GM21381 (cell line): Measurements from ENCODE around the gene FLRT2.

Experiments used
- ATAC-seq: cut with Tn5 transposase; IDR thresholded peaks from one replicate; pipeline ENCODE4 v1.9.1; 2021; ENCODE audit warnings: mild to moderate bottlenecking, moderate library complexity; ENCODE audit not compliant: unreplicated experiment

FLRT2 gene

DNA sequence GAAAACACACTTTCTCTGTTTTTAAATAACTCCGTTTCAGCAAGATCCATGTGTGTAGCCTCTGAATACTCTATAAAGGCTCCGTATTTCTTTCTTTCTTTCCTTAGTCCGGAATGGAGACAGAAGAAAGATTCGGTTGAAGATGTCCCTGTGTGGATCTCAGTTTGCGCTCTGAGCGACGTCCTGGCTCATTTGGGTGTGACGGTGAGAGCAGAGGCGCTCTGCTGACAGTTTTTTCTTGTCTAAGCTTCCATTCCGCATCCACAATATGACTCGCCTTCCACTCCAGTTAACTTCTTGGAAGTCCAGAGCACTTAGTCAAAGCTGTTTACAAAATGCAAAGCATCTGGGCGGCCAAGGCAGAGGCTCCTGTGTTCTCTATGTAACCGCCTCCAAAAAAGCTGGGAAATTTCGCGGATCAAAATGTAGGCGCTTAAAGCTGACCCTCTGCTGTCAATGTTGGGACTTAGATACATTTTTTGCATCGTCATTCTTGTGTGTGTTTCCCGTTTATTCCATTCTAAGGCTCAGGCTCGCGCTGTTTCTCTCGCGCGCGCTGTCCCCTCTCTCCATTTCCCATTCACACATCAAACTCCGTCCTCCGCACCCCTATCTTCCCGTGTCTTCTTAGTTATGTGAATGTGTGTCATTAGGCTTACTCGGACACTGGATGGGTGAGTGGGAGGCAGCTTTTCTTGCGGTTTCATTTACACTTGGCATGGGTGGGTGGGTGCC, 880 bp upstream of the FLRT2 start:
- ATAC-seq = no peak

DNA sequence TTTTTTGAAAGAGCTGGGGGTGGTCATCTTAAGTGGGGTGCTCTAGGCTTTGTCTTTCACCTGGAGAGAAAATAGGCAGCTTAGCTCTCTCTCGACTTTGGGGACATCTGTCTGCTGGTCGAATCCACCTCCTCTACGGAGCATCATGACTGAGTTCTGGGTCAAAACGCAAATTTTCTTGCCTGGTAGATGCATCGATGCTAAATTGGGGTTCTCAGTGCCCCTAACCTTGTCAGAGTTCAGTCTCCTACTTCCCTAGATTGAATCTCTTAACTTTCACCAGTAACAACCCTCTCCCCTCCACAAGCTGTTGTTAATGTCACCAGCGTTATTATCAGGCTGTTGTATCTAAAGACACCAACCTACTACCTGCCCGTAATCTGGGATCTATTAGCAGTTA, 682 bp downstream of the FLRT2 start:
- ATAC-seq = no peak

DNA sequence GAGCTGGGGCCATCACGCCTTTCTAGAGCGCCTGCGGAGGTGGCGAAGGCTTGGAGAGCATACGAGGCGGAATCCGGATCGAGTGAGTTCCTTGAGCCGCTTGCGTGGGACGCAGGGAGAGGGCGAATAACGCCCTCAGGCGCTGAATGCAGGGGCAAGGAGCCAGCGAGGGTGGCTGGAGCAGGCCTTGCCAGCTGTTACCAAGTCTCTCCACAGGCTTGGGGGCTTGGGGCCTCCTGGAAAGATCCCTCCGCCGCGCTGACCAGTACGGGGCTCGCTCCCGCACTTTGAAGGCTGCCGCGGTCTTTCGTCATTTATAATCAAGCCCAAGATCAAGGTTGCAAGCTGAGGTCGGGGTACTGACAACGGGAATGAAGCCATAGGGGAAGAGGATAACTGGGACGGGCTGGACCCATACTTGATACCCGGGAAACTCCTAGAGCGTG, 1.2 kb downstream of the FLRT2 start:
- ATAC-seq = no peak

DNA sequence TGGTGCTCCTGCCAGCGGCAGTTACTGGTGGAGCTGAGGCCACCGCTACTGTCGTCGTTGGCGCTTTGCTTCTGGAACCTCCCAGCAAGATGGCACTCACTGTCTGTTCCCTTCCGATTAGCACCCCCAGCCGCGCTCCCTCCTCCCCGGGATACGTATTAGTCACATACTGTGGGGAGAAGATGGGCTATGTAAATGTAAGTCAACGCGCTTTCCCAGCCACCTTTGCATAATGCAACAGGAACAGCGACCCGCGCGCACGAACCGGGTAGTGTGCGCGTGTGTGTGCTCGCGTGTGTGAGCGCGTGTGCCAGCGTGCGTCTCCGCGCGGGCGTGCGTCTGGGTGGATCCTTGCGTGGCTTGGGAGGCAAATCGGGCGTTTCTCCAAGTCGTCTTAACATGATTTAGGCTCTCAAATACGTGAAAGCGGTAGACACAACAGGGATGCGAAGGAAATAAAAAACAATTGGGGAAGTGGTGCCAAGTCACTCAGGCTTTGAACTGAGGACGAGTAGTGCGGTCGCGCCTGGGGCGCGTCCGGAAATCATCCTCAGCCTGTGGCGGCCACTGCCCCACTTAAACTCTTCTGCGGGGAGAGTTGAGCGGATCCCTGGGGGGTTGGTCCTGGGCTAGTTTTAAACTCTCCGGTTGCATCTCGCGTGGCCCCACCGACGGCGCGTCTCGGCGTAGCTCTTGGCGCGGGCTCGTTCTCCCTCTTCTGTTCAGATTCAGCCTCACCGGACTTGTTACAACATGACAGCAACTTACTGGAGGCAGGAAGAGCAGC, 1.8 kb downstream of the FLRT2 start:
- ATAC-seq = no peak

DNA sequence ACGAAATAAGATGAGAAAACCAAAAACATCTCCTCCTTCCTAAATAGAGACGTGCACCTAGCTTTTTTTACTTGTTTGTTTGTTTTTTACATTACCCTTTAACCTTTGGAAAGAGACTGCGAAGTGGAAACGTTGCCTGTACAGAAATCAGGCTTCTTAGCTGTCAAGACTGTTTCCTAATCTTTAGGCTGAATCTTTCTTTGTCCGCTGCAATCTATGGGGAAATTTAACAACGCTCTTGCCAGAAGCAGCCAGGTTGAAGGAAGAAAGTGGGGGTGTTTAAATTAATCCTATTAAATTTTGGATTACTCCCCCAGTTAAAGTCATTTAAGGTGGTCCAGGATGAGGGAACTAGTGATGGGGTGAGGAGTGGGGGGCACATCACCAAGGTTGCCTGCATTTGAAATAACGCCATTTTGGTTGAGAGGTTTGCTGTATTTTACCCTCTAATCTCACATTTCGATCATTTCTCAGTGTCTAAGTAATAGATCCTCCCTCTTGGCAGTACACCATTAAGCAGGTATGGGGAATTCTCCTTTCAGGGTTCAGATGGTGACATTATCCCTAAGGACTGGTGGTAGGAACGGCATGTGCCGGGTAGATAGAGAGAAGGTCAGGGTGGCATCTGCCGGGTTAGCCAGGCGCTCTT, 2.6 kb downstream of the FLRT2 start:
- ATAC-seq = no peak

DNA sequence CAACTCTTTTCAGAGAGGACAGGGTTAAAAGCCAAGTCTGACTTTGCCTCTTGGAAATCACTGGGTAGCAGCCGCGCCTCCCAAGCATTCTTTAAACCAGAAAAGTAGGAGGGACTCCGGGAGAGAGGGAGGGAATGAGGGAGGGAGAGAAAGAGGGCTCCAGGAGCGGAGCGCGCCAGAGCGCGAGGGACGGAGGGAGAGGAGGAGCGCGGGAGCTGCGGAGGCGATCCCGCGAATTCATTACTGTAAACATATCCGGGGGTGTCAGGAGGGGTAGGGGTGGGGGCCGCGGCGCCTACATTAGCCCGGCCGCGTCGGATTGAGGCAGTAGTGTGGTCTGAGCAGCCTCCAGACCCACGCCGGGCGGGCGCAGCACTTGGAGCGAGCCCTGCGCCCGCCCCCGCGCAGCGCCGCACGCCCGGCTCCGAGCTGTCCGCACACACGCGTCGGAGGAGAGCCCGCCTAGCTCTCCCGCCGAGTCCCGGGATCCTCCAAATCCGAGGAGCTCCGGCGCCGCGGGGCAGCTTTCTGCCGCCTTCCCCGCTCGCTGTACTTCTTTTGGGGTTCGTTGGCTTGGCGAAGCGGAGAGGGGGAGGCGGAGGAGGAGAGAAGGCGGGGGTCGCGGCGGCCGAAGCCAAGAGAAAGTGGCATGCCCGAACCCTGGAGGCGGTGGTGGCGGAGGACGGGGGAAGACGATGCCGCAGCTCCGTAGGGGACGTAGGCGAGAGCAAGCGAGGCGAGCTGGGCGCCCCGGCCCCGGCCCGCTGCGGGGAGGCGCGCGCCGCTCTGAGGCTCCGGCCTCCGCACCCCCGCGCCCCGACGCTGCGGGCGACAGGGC, 3.3 kb downstream of the FLRT2 start:
- no peak for ATAC-seq

DNA sequence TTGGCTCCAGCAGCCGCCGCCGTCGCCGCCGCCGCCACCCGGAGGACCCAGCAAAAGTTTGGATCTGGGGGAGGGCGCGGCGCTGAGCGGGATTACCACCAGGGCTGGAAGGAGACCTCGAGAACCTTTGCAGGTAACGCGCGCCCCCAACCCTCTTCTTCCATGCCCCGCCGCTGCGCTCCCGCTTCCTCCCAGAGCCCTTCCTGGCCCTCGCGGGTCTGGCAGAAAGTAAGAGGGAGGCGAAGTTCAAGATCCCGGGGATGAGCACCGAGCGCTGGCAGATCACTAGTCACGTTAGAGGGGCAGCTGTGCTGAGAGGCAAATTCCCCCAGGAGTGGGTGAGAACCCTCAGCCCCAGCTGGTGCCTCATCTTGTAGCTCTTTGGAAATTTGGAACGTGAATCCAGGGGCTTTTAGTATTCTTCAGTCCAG, 3.9 kb downstream of the FLRT2 start:
- ATAC-seq = no peak

DNA sequence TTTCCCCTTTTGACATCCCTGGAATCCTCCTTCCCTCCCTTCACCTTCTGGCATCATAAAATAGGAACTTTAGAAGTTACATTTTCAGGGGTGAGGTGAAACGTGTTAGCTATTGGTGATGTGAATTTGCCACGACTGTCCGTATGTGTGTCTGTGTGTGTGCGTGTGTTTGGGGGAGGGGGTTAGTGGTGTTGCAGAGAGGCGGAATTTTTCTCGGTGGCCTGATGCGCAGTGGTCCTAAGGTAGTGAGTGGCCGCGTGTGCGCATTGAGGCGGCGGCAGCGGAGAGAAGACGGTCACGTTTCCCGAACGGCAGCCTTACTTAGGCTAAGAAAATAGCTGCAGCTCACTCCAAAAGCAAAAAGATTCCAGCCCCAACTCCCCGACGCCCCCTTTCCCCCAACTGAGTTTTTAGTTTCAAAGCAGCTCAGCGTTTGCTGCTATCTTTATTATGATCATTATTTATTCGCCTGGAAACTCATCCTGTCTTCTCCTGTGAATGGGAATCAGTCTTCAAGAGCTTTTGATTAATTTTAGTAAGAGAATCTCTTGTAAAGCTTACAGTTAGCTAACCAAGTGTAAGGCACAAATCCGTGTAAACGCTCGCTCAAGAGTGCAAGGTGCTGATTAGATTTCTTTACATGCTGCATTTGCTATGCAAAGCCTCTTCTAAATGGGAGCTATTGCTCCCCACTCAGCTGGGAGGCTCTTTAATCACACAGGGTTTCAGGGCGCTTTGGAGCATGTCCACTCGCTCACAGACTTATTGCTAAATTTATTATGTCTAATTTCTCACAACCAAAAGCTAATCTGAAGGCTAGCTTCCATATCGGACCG, 4.7 kb downstream of the FLRT2 start:
- ATAC-seq = no peak

DNA sequence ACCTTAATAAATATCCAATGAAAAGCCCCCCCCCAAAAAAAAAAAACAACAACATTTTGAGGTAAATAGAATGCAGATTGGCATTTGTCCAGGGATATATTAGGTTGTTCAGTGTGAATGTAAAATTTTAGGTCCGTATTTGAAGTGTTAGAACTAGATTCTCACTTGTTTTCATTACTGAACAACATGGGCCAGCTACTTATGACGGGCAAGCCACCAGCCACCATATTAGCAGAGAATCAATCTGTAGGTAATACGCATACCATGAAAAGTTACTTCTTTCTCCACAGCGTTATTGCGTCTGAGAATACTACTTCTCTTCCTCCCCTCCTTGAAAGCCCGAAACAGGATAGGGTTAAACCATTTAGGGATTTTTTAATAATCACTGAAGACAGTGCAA, 5.4 kb downstream of the FLRT2 start:
- no peak for ATAC-seq

DNA sequence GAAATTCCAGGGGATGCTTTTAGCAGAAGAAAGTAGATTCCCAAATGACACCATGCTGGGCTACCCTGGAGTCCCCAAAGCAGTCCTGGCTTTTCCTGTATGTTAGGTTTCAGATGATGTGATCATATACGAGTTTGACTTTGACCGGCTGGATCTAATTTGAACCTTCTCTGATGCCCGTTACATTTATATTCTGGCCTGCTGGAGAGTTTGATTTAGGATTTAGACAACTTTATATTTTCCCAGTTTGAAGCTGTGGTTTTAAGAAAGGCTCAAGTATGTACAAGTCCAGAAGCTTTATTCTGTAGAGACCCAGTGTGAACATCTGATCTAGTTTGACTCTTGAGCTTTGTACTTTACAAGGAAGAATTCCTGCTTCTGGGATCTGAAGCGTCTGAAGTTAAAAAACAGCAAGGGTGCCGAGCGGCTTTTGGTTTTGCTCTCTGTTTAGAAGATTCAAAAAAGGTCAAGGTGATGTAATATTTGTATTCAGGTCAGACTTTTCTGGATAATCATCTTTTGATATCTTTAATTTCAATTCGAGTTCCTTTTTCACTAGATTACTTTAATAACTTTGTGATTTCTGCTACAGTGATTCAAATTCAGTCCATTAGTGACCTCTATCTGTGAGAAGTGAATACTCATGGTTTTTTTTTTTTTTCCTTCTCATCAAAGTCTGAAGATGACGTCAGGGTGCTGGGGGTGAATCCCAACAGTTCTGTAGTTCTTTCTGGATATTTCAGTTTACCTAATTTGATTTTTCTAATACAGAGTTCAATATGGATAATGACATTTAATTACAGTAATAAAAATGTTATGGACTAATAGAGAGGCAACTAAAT, 6.3 kb downstream of the FLRT2 start:
- no peak for ATAC-seq

DNA sequence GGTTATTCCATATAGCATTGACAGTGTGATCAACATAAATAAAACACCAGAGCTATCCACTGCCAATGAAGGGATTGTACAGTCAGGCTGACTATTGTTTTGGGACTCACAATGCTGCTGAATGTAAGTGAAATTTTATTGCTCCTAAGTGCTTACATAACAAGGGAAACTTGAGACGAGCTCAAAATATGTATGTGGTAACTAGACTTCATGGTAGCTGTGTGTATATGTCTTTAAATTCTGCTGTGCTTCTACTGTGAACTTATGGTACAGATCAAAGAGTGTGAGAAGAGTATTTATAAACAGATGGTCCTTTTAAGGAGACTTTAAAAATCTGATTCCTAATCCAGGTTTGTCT, 6.9 kb downstream of the FLRT2 start:
- no peak for ATAC-seq

DNA sequence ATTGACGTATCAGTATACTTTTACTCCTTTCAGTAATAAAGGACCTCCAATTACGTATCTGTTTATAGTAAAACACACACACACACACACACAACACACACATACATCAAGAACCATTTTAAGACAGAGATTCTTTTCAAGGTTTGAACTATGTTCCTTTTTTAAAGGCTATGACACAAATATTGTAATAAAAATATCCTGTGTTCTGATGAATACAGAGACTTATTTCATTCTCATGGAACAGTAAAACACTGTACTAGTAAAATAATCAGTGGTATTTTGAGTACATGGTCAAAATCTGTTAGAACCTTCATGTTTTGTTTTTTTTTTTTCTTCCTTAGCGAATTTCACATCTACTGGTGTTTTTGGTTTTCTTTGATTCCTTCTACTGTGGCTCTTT, 7.6 kb downstream of the FLRT2 start:
- ATAC-seq = no peak

DNA sequence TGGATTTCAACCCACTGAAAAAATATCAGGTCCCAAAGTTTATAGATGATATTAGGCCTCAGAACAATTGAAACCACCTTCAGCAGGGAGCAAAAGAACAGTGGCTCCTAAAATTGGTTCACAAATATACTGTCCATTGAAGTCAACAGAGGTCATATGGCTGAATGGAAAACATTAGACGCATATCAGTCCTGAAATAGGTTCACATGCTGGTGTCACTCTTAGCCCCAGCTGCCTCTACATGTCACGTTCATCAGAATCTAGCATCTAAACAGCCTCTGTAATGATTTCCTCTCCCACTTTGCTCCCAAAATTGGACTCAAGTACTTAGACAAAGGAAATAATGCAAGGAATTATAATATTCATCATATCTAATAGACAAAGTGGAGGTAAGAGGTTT, 8.7 kb downstream of the FLRT2 start:
- ATAC-seq = no peak

DNA sequence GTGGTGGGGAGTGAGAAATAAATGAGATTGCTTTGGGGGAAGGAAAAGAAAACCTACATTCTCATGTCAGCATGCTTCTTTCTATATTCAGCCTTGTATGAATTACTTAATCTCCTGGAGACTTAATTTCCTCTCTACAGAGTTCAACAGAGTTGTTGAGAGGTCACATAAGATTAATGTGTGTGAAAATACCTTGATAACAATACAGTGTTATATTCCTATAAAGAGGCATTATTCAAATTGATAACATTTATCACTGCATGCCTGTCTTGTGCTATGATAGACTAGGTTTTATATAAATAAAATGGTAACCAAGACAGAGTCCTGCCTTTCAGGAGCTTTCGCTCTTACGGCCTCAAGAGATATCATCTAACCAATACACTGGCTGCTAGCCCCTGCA, 9.6 kb downstream of the FLRT2 start:
- no peak for ATAC-seq

DNA sequence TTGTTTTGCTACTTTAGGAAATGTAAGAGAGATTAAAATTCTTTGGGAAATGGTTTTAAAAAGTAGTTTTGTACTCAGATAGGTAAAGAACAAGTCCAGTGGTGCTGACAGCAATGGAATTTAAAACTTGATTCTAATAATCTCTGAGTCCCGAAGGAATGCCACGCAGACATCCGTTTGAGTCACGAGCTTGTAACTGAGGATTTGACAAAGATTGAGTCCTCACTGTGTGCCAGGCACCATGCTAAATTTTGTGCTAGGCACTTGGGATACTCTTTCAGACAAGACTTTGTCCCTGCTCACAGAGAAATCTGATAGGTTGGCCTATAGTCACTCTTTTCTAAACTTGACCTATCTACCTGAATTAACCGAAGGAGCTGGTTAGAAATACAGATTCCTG, 12.7 kb downstream of the FLRT2 start:
- ATAC-seq = no peak

DNA sequence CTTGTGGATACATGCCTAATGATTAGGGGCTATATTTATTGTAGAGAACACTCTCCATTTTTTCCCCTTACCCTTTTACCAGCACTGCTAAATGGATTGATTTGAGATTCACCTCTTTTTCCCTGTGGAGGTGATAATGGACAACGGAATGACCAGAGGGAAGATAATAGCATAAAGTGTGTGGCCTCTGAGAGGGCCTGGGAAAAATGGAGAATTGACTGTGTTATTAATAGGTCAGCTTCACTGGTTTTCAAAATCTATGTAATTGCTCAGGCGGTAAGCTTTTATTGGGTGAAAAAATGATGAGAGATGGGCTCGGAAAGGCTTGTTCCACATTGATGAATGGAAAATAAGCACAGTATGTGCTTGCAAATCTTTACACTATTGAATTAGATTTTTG, 15.8 kb downstream of the FLRT2 start:
- ATAC-seq = no peak

DNA sequence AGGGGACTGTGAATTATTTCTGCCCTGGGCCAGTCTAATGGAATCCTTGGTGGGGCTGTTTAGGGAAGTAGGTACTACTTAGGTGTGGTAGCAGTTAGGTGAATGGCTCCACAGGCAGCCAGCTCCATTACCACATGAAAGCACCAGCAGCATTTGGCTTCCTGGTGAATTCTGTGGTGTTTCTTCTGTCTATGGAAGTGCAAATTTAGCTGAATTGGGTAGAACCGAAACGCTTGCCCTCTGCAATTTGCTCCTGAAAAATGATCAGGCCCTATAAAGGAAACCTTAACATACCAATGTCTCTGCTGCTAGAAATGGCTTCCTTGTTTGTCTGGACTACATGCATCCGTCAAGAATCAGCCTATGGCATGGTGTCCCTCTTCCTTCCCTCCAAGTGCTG, 16.4 kb downstream of the FLRT2 start:
- ATAC-seq = no peak

DNA sequence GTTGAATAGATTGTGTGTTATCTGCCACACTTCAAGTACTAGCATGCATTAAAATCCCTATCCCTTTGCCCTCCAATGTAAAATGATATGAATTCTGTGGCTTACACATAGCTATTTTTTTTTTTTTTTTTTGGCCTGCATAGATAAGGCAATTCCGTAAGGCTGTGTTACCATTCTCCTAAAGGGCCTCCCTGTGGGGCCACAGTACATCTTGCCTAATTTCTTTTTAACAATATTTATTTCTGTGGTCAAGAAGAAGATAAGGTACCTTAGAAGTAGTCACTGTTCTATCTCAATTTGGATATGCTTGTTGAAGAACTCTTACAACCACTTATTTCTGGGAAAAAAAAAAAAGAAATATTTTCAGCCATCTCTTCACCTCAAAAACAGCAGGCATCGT, 19.8 kb downstream of the FLRT2 start:
- ATAC-seq = no peak

DNA sequence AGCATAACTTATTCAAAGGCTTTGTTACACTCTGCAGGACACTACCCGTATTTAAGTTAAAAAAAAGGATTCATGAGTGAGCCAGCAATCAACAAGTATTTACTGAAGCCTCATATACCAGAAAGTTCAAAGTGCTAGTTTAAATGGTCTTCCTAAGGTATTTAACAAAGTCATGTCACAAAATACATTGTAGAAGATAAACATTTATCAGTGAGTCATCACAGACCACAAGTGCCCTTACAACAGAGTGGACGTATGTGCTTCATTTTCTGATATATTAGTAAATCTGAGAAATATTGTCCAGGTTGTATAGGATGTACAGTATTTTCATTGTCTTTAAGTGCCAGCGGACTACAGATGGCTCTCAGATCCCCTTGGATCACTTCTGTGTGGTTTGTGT, 24.2 kb downstream of the FLRT2 start:
- no peak for ATAC-seq
